GM12878 (cell line): Measurements from ENCODE around the gene RIMBP2. TPM values are rescaled to one million over a fixed set of nuclear protein-coding genes. Genes with fewer than 3 reads are reported as not detected.
A peak's percentile ranks its signal among the peaks of the same experiment; 100 is the strongest.

Experiments
- CHD2 ChIP-seq: IDR thresholded peaks from 2 replicates; pipeline ENCODE4 v1.6.1; 2011; ENCODE audit warnings: low read depth, low read length, improper control_type of control experiment, borderline replicate concordance
- CREB1 ChIP-seq: IDR thresholded peaks from 2 replicates; pipeline ENCODE4 v1.6.1; 2012; ENCODE audit warnings: low read depth, mild to moderate bottlenecking, inconsistent platforms
- DPF2 ChIP-seq: fragments of 450-650 bp; IDR thresholded peaks from 2 replicates; pipeline ENCODE4 v1.6.1; 2017; ENCODE audit warnings: mild to moderate bottlenecking
- EED ChIP-seq: sonication (generic); IDR thresholded peaks from 2 replicates; pipeline ENCODE4 v1.6.1; 2016; ENCODE audit warnings: antibody characterized with exemption, low read depth
- EGR1 ChIP-seq, 2 experiments: IDR thresholded peaks; 1 replicate in 1 of 2; 2 replicates in 1 of 2; pipeline ENCODE4 v1.6.1; 2011 to 2012; ENCODE audit warnings: low read depth in 2 of 2, low read length in 2 of 2, borderline replicate concordance in 1 of 2, mild to moderate bottlenecking in 1 of 2, moderate library complexity in 1 of 2
- FOS ChIP-seq: IDR thresholded peaks from 3 replicates; pipeline ENCODE4 v1.6.1; 2011; ENCODE audit warnings: borderline replicate concordance; ENCODE audit not compliant: insufficient read length; ENCODE audit errors: extremely low read depth
- GATAD2B ChIP-seq: fragments of 450-650 bp; conservative IDR thresholded peaks from 2 replicates; pipeline ENCODE4 v1.6.1; 2017; ENCODE audit warnings: low read depth, mild to moderate bottlenecking, moderate library complexity
- MTA3 ChIP-seq: IDR thresholded peaks from 2 replicates; pipeline ENCODE4 v1.6.1; 2012; ENCODE audit warnings: low read length, inconsistent platforms, borderline replicate concordance
- RB1 ChIP-seq: fragments of 450-650 bp; formaldehyde crosslinking; IDR thresholded peaks from 2 replicates; pipeline ENCODE4 v1.6.1; 2017; ENCODE audit warnings: mild to moderate bottlenecking, borderline replicate concordance
- RUNX3 ChIP-seq: IDR thresholded peaks from 2 replicates; pipeline ENCODE4 v1.6.1; 2012; ENCODE audit warnings: low read length, inconsistent platforms
- SP1 ChIP-seq: IDR thresholded peaks from one replicate; pipeline ENCODE4 v1.6.1; 2011; ENCODE audit warnings: low read depth, low read length
- SRF ChIP-seq, 2 experiments: IDR thresholded peaks; 2 replicates each; pipeline ENCODE4 v1.6.1; 2011; ENCODE audit warnings: low read depth in 2 of 2, low read length in 2 of 2, mild to moderate bottlenecking in 1 of 2, moderate library complexity in 1 of 2
- SUPT20H ChIP-seq: IDR thresholded peaks from 2 replicates; pipeline ENCODE4 v1.6.1; 2011; ENCODE audit warnings: low read depth, mild to moderate bottlenecking, low read length, moderate library complexity, borderline replicate concordance; ENCODE audit not compliant: control insufficient read depth
- TAF1 ChIP-seq: IDR thresholded peaks from 2 replicates; pipeline ENCODE4 v1.6.1; 2011; ENCODE audit warnings: mild to moderate bottlenecking, low read depth, low read length, borderline replicate concordance
- YBX1 ChIP-seq: fragments of 450-650 bp; IDR thresholded peaks from 2 replicates; pipeline ENCODE4 v1.6.1; 2016; ENCODE audit warnings: antibody characterized with exemption
- ZNF687 ChIP-seq: fragments of 450-650 bp; IDR thresholded peaks from 2 replicates; pipeline ENCODE4 v1.6.1; 2017; ENCODE audit warnings: mild to moderate bottlenecking, moderate library complexity
- ZSCAN29 ChIP-seq: fragments of 450-650 bp; IDR thresholded peaks from 2 replicates; pipeline ENCODE4 v1.6.1; 2017; ENCODE audit warnings: mild to moderate bottlenecking, moderate library complexity
- polyA plus RNA-seq, 11 experiments: library from polyadenylated mRNA; depleted of rRNA in 4 of 11; unstranded in 6 of 11; stranded (reverse) in 5 of 11; fragments of >200 nt; fragmentation: Nextera tagmentation in 4 of 11; fragmentation: Illumina TruSeq in 1 of 11; extraction: Ambion mirVana in 4 of 11; extraction: Trizol in 1 of 11; gene quantifications; 1 replicate in 1 of 11; 2 replicates in 10 of 11; pipeline versions ENCODE4 v1.2.1 to v1.2.3, GENCODE V29; 2011 to 2016; ENCODE audit warnings: inconsistent platforms in 2 of 11, missing spikeins in 2 of 11, low read depth in 1 of 11
- total RNA-seq, 4 experiments: library from RNA; depleted of rRNA in 3 of 4; stranded (reverse); fragments of >200 nt in 3 of 4; fragmentation: Illumina TruSeq in 1 of 4; extraction: Trizol in 1 of 4; gene quantifications; 2 replicates each; pipeline versions ENCODE4 v1.2.1 to v1.2.3, GENCODE V29; 2013 to 2021
- TF ChIP-seq, protein P1 (sequence below): fragments of 450-650 bp; IDR thresholded peaks from 2 replicates; pipeline ENCODE4 v1.6.1; 2018; ENCODE audit warnings: borderline replicate concordance, mild to moderate bottlenecking; ENCODE audit not compliant: partially characterized antibody
- TF ChIP-seq, protein P2 (sequence below): fragments of 450-650 bp; formaldehyde crosslinking; IDR thresholded peaks from 2 replicates; pipeline ENCODE4 v1.4.0; 2020; ENCODE audit warnings: mild to moderate bottlenecking, moderate library complexity

The RIMBP2 gene
- total and polyA plus RNA-seq, 10 of the 15 experiments (the other 5 are each of a cell fraction or from before 2014, with no cell fraction given), result 0.04 to 2.9 (median 0.07) TPM; not detected in 1

DNA sequence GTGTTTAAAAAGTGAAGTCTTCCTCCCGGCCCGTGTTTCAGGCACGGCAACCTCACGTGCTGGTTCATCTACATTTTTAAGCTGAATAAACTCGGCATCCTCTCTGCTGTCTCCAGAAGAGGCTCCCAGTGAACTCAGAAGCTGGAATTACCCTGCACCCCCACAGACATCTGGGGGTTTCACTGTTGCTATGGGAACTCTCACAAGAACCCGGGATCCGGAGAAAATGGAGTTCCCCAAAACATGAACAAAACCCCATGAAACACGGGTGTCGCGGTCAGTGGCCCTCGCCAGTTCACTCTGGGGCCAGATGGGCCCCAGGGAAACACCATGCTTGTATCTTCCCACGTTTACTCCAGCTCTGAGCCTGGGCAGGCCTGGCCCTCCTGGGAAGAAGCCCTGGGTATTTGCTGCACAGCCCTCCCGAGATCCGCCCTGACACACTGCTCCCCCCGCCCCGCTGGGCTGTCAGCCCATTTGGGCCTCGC is 234.7 kb downstream of the RIMBP2 start (continued):
- TF ChIP-seq CREB1 (no peak), TAF1 (no peak), YBX1 (no peak), DPF2 (0 out of 2 replicates have a peak, but pooled peaks have one; percentile 20), SUPT20H (no peak), CHD2 (no peak), RUNX3 (0 out of 2 replicates have a peak, but pooled peaks have one; percentile 37), ZNF687 (no peak), SRF (IDR thresholded peaks at IDR 0.05; ENCODE audit: low read depth in 2 of 2, low read length in 2 of 2) (no peak), RB1 (peak; percentile 52; the same call in 1 of the 2 replicates), EED (no peak), GATAD2B (peak; percentile 95), FOS (no peak), EGR1 (IDR thresholded peaks at IDR 0.05; ENCODE audit: borderline replicate concordance in 1 of 2, low read depth in 2 of 2, low read length in 2 of 2) (no peak), SP1 (no peak), MTA3 (no peak), ZSCAN29 (no peak)
- TF ChIP-seq, protein P1, sequence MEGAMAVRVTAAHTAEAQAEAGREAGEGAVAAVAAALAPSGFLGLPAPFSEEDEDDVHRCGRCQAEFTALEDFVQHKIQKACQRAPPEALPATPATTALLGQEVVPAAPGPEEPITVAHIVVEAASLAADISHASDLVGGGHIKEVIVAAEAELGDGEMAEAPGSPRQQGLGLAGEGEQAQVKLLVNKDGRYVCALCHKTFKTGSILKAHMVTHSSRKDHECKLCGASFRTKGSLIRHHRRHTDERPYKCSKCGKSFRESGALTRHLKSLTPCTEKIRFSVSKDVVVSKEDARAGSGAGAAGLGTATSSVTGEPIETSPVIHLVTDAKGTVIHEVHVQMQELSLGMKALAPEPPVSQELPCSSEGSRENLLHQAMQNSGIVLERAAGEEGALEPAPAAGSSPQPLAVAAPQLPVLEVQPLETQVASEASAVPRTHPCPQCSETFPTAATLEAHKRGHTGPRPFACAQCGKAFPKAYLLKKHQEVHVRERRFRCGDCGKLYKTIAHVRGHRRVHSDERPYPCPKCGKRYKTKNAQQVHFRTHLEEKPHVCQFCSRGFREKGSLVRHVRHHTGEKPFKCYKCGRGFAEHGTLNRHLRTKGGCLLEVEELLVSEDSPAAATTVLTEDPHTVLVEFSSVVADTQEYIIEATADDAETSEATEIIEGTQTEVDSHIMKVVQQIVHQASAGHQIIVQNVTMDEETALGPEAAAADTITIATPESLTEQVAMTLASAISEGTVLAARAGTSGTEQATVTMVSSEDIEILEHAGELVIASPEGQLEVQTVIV, result no peak
- TF ChIP-seq, protein P2, sequence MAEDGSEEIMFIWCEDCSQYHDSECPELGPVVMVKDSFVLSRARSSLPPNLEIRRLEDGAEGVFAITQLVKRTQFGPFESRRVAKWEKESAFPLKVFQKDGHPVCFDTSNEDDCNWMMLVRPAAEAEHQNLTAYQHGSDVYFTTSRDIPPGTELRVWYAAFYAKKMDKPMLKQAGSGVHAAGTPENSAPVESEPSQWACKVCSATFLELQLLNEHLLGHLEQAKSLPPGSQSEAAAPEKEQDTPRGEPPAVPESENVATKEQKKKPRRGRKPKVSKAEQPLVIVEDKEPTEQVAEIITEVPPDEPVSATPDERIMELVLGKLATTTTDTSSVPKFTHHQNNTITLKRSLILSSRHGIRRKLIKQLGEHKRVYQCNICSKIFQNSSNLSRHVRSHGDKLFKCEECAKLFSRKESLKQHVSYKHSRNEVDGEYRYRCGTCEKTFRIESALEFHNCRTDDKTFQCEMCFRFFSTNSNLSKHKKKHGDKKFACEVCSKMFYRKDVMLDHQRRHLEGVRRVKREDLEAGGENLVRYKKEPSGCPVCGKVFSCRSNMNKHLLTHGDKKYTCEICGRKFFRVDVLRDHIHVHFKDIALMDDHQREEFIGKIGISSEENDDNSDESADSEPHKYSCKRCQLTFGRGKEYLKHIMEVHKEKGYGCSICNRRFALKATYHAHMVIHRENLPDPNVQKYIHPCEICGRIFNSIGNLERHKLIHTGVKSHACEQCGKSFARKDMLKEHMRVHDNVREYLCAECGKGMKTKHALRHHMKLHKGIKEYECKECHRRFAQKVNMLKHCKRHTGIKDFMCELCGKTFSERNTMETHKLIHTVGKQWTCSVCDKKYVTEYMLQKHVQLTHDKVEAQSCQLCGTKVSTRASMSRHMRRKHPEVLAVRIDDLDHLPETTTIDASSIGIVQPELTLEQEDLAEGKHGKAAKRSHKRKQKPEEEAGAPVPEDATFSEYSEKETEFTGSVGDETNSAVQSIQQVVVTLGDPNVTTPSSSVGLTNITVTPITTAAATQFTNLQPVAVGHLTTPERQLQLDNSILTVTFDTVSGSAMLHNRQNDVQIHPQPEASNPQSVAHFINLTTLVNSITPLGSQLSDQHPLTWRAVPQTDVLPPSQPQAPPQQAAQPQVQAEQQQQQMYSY (CRISPR knock-in tag), result no peak
- TF ChIP-seq, all 136 proteins: peak for 18
